SU-DHL-6 (cell line): ENCODE measurements around the gene KIAA2012.

ENCODE experiments used
- EZH2phosphoT487 ChIP-seq: fragments of 200-600 bp; sonication (generic), shearing (Covaris generic); conservative IDR thresholded peaks from 2 replicates; pipeline ENCODE4 v1.6.1; 2018; ENCODE audit warnings: mild to moderate bottlenecking, antibody characterized with exemption, low read length, moderate library complexity, mixed read lengths
- TF ChIP-seq, protein P1 (sequence below): fragments of 200-600 bp; sonication (generic); IDR thresholded peaks from one replicate; pipeline ENCODE4 v1.5.1; 2017; ENCODE audit warnings: antibody characterized with exemption, mild to moderate bottlenecking, low read length, moderate library complexity; ENCODE audit not compliant: insufficient read depth, poor library complexity, severe bottlenecking

DNA sequence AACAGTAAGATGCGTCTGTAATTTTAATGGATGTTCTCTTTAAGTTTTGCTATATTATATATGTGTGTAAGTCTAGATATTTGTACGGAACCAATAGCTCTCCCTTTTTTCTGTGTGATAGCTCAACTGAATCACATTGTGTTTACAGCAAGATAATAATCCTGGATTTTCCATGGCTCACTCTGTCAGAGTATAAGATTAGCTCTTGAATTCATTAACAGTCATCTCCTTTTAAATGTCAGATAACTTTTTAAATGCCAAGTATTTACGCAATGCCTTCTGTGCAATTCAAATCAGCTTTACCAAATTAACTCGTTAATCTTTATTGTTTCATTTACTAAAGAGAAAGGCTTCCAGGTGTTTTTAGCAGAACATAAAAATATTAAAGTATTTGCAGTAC is 76.9 kb downstream of the KIAA2012 start:
- TF ChIP-seq, protein P1, sequence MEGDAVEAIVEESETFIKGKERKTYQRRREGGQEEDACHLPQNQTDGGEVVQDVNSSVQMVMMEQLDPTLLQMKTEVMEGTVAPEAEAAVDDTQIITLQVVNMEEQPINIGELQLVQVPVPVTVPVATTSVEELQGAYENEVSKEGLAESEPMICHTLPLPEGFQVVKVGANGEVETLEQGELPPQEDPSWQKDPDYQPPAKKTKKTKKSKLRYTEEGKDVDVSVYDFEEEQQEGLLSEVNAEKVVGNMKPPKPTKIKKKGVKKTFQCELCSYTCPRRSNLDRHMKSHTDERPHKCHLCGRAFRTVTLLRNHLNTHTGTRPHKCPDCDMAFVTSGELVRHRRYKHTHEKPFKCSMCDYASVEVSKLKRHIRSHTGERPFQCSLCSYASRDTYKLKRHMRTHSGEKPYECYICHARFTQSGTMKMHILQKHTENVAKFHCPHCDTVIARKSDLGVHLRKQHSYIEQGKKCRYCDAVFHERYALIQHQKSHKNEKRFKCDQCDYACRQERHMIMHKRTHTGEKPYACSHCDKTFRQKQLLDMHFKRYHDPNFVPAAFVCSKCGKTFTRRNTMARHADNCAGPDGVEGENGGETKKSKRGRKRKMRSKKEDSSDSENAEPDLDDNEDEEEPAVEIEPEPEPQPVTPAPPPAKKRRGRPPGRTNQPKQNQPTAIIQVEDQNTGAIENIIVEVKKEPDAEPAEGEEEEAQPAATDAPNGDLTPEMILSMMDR = no peak
- TF ChIP-seq EZH2phosphoT487 = no peak
